HG02678 (cell line): Measurements from ENCODE around the gene ATRX.
"Not testable (repeated sequence)": the region's sequence is repeated elsewhere in the genome, so short reads cannot be mapped to it uniquely, and the experiment has no call there.

Experiments
- ATAC-seq: cut with Tn5 transposase; IDR thresholded peaks from one replicate; pipeline ENCODE4 v1.9.1; 2021; ENCODE audit warnings: mild to moderate bottlenecking, moderate library complexity; ENCODE audit not compliant: unreplicated experiment

The ATRX gene

DNA sequence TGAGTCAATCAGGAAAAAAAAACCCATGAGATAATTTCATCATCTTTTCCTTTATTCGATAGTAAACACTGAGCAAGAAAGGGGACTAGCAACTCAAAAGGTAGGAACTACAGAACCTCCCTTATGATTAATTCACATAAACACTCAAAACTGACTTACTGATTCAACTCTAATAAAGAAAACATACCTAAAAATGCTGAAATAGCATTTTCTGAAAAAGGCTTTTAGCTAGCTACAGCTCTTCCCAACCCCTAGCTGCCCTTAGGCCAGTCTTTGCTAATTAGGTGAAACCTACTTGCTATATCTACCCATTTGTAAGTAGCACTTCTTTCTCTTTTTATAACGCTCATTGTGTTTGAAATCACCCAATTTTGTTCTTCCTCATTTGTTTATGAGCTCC, 150.6 kb downstream of the ATRX start:
- no peak for ATAC-seq

DNA sequence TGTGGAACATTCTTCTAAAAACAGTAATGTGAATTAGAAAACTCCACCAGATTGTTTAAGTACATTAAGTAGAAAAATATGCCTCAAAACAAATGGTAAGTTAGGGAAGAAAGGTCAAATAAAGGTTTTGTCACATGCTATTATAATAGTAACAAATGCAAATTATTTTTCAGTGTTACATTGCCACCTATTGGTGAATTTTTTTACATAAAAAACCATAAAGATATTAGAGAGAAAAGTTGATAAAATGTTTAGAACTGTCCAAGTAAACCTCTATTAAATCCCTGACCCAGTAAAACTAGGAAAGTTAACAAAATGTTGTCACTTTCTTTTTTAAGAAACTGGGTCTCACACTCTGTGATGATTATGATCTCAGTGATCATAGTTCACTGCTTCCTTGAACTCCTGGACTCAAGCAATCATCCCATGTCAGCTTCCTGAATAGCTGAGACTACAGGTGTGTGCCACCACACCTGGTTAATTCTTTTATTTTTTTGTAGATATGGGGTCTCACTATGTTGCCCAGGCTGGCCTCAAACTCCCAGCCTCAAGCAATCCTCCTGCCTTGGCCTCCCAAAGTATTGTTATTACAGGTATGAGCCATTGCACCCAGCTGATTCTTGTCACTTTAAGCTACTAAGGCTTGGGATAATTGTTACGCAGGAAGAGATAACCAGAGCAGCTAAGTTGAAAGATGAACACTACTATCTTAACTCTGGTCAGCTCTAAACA, 157.6 kb downstream of the ATRX start:
- ATAC-seq, result no peak

- no peak for ATAC-seq
Measured at GRCh38 chrX:77622672-77623071, 163.3 kb downstream of the ATRX start.

GRCh38 chrX:77622233-77622632, 163.8 kb downstream of the ATRX start:
- ATAC-seq, result no peak

DNA sequence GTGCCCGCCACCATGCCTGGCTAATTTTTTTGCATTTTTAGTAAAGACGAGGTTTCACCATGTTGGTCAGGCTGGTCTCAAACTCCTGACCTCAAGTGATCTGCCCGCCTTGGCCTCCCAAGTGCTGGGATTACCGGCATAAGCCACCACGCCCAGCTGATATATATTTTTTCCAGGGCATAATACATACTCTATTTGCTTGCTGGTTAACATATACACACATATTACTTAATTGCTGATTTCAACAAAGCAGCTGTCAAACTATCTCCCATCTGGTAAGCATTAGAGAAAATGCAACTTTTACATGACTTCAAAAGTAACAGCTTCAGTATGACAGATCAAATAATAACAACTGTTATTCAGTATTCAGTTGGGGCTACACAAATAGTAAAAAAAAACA, 164.6 kb downstream of the ATRX start:
- ATAC-seq, result not testable (repeated sequence)

DNA sequence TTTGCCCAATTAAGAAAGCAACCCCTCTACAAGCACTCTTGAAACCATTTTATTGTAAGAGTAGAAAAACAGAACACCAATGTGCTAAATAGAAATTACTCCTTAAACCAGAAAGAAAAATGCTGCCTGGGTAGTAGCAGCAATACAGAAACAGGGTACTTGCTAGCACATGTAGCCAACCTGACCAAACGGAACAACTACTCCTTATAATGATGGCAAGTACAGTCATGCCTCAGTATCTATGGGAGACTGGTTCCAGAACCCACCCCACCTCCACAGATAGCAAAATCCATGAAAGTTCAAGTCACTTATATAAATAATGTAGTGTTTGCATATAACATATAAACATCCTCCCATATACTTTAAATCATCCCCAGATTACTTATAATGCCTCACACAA, 168.8 kb downstream of the ATRX start:
- ATAC-seq, result no peak

- ATAC-seq, result no peak
Measured at GRCh38 chrX:77603635-77604336, 182.2 kb downstream of the ATRX start.

GRCh38 chrX:77597511-77597910, 188.5 kb downstream of the ATRX start:
- ATAC-seq, result no peak

DNA sequence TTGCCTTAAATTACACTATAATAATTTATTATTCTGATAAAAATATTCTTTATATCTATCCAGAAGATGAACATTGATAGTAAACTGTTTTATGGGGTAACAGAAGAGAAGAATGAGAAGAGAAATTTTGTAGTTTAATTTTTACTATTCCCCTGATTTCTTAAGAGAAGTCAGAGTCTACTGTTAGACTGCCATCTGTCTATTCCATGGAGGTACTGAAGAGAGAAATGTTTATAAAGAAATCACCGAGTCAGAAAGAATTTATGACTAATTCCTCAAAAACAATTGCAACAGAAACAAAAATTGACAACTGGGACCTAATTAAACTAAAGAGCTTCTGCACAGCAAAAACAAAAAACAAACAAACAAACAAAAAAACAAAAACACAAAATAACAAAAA, 188.9 kb downstream of the ATRX start:
- ATAC-seq, result no peak

DNA sequence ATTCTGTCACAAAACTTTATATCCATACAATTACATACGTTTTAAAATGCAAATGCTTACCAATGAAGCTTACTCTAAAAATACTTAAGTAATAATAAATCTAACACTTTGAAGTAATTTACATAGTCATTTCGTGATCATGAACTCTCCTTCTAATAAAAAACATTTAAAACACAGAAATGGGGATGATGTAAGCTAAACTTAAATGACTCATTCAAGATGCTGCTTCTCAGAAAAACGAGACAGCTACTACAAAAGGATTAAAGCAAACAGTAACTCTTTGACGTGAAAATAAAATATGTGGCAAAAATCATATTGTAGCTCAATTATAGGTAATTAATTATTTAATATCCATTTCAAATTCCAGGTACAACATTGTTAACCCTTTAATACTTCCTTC, 190.2 kb downstream of the ATRX start:
- no peak for ATAC-seq

DNA sequence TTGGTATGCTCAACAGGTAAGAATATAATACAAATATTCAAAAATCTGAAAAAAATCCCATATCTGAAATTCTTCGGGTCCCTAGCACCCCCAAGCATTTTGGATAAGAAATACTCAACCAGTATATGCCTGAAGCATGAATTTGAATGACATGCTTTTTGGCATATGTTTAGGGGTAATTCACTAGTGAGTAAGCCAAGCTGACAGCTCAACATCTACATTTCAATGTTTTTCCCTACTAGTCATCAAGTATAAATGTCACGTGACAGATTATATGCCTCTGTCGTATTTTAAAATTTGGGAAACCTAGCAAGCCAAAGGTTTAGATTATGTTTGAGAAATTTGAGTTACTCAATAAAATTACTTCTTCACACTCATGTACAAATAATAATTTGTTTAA, 213.7 kb downstream of the ATRX start:
- ATAC-seq, result no peak

- ATAC-seq, result no peak
Measured at GRCh38 chrX:77565278-77565677, 220.7 kb downstream of the ATRX start.

DNA sequence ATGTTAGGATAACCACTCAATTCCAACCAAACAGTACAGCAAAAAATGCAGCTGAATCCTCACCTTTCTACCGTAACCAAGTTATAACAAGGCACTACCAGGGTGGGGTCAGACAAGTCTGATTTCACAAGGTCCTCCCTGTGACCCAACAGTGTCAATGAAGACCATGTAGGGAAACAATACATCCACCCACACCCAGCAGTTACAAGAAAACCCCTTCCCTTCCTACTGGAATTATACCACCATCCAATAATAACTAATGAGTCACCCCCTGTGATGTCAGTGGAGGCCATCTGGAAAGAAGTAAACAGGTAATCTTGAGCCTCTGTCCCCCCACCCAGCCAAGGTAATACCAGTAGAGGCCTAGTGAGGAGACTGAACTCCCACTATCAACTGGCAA, 221.2 kb downstream of the ATRX start:
- no peak for ATAC-seq

- no peak for ATAC-seq
Measured at GRCh38 chrX:77561372-77561771, 224.6 kb downstream of the ATRX start.

GRCh38 chrX:77556276-77556675, 229.7 kb downstream of the ATRX start:
- no peak for ATAC-seq

- ATAC-seq, result no peak
Measured at GRCh38 chrX:77548751-77549150, 237.3 kb downstream of the ATRX start.

- ATAC-seq, result not testable (repeated sequence)
Measured at GRCh38 chrX:77539778-77540177, 246.2 kb downstream of the ATRX start.

- not testable (repeated sequence) for ATAC-seq
Measured at GRCh38 chrX:77531261-77531660, 254.8 kb downstream of the ATRX start.

DNA sequence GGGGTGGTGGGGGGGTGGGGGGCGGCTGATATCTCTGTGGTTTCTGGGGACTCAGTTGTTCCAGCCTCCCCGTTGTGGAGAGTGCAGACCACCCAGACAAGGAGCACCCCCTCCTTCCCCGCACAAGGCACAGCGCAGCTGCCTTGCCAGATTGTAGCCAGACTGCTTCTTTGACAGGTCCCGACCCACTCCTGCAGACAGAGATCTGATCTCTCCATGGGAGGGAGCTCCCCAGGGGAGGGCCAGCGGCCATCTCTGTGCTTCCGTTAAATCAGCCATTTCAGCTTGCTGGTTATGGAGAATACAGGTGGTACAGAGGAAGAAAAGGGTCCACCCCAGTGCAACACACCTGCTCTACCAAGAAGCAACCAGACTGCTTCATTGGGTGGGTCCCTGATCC, 258.0 kb downstream of the ATRX start:
- no peak for ATAC-seq

DNA sequence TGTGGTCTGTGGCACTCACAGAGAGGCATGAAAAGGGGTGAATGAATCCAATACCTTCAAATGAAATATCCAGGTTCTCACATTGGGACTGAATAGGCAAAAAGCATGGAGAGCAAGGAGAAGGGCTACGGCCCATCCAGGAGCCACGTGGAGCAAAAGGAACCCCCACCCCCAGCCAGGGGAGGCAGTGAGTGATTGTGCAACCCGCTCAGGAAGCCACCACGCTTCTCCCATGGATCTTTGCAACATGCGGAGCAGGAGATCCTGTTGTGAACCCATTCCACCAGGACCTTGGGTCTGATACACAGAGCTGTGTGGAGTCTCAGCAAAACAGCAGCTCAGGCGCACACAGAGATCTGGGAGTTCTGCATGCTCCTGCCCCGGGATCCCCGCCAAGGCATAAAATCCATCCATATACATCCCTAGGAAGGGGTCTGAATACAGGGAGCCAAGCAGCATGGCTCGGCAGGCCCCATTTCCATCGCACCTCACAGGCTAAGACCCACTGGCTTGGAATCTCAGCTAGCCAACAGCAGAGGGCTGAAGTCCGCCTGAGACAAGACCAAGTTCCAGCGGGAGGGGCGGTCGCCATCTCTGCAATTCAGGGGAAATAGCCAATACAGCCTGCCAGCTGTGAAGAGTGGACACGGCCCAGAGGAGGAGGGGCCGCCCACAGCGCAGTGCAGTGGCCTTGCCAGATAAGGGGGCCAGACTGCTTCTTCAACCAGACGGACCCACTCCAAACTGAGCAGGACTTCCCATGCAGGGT, 258.6 kb downstream of the ATRX start:
- ATAC-seq, result no peak

DNA sequence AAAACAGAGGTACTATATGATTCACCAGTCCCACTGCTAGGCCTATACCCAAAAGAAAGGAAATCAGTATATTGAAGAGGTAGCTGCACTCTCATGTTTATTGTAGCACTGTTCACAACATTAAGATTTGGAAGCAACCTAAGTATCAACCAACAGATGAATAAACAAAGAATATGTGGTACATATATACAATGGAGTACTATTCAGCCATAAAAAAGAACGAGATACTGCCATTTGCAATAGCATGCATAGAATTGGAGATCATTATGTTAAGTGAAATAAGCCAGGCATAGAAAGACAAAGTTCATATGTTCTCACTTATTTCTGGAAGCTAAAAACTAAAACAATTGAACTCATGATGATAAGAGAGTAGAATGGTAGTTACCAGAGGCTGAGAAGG, 266.3 kb downstream of the ATRX start:
- no peak for ATAC-seq

DNA sequence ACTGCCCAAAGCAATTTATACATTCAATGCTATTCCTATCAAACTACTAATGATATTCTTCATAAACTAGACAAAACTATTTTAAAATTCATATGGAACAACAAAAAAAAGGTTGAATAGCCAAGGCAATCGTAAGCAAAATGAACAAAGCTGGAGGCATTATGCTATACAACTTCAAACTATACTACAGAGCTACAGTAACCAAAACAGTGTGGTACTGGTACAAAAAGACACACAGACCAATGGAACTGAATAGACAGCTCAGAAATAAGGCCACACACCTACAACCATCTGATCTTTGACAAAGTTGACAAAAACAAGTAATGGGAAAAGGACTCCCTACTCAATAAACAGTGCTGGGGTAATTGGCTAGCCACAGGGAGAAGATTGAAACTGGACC, 271.8 kb downstream of the ATRX start:
- no peak for ATAC-seq
